HUES64 (cell line): ENCODE data around the gene FURIN.
"Not testable (repeated sequence)": the region's sequence is repeated elsewhere in the genome, so short reads cannot be mapped to it uniquely, and the experiment has no call there.

Experiments
- H3K27ac ChIP-seq: 2 replicates; pipeline ENCODE4 v1.7.0; 2013; ENCODE audit warnings: low read depth, low read length, inconsistent platforms
- H3K27me3 ChIP-seq: 2 replicates; pipeline ENCODE4 v1.6.1; 2013; ENCODE audit warnings: mild to moderate bottlenecking, low read length; ENCODE audit not compliant: insufficient read depth
- H3K36me3 ChIP-seq: 2 replicates; pipeline ENCODE4 v1.6.1; 2013; ENCODE audit warnings: mild to moderate bottlenecking, low read length; ENCODE audit not compliant: insufficient read depth
- H3K4me1 ChIP-seq: 2 replicates; pipeline ENCODE4 v1.6.1; 2013; ENCODE audit warnings: mild to moderate bottlenecking, low read length, moderate library complexity; ENCODE audit not compliant: insufficient read depth
- H3K4me3 ChIP-seq: 2 replicates; pipeline ENCODE4 v1.5.1; 2013; ENCODE audit warnings: mild to moderate bottlenecking, low read length, moderate library complexity
- H3K9ac ChIP-seq: 2 replicates; pipeline ENCODE4 v1.6.1; 2013; ENCODE audit warnings: mild to moderate bottlenecking, low read depth, low read length
- H3K9me3 ChIP-seq: 2 replicates; pipeline ENCODE4 v1.6.1; 2013; ENCODE audit warnings: low read depth, low read length; ENCODE audit not compliant: insufficient read depth
- WGBS: fragments of 150-250, 120-280 bp; methylation state at CpG from one replicate; pipeline ENCODE4 v1.1.7; 2013; ENCODE audit warnings: missing lambda C conversion rate; 5-methylcytosine and 5-hydroxymethylcytosine counted together

Gene FURIN

DNA sequence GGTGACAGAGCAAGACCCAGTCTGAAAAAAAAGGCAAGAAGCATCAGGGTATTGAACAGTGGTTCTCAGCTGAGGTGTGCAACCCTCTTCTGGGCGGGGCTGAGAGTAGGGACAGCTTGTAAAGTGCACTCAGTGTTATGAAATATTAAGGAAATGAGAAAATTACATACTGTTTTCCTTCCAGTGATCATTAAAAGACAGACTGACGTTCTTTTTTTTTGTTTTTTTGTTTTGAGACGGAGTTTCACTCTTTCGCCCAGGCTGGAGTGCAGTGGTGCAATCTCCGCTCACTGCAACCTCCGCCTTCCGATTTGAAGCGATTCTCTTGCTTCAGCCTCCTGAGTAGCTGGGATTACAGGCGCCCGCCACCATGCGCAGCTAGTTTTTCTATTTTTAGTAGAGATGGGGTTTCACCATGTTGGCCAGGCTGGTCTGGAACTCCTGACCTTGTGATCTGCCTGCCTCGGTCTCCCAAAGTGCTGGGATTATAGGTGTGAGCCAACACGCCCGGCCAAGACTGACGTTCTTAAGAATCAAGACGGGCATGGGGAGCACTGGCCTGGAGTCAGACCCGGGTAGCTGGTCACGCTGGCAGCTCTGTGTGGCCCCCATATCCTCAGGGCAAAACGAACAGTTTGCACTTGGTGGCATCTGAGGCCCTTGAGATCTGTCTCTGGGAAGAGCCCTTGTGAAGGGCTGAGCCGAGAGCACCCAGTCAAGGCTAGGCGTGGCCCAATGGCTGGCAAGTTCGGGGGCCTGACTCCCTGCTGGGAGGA is 46.1 kb downstream of the FURIN start:
- peaks cover 22% of the 10 kb centered on the region for H3K36me3 ChIP-seq
- no peak overlapping the region for H3K4me3 ChIP-seq
- H3K9ac ChIP-seq: no peak overlapping the region
- WGBS: 94% methylated on average over 22 of the region's 22 CpGs
- no peaks in the 10 kb centered on the region for H3K9me3 ChIP-seq
- H3K27me3 ChIP-seq: no peaks in the 10 kb centered on the region
- H3K4me1 ChIP-seq: no peaks in the 10 kb centered on the region
- no peak overlapping the region for H3K27ac ChIP-seq

DNA sequence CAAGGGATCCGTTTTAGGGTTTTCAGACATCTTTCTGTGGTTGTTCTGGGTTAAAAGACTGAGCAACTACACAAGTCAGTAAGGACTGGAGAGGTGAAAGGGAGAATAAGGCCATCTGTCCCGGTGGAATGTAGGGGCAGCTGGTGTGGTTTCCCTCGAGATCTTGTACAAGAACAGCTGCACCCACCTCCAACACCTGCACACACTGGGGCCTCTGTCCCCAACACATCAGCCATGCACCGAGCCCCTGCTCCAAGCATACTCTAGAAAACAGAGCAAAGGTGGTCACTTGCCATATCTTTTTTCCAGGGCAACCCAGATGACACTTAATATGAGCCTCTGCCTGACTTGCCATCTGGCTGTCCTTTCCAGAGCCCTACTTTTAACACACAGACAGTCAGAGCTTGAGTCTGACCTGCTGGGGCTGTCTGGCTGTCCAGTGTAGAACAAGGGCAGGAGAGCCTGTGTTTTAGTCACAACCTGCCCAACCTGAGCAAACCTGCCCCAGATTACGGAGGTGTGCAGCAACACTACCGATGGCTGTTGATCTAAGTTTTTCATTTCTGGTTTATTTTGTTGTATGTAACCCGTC is 46.9 kb downstream of the FURIN start:
- no peak overlapping the region for H3K4me3 ChIP-seq
- no peak overlapping the region for H3K27ac ChIP-seq
- H3K27me3 ChIP-seq: no peaks in the 10 kb centered on the region
- H3K9ac ChIP-seq: no peak overlapping the region
- no peaks in the 10 kb centered on the region for H3K9me3 ChIP-seq
- WGBS: 92% methylated on average over 7 of the region's 7 CpGs
- H3K36me3 ChIP-seq: peaks cover 26% of the 10 kb centered on the region
- no peaks in the 10 kb centered on the region for H3K4me1 ChIP-seq

DNA sequence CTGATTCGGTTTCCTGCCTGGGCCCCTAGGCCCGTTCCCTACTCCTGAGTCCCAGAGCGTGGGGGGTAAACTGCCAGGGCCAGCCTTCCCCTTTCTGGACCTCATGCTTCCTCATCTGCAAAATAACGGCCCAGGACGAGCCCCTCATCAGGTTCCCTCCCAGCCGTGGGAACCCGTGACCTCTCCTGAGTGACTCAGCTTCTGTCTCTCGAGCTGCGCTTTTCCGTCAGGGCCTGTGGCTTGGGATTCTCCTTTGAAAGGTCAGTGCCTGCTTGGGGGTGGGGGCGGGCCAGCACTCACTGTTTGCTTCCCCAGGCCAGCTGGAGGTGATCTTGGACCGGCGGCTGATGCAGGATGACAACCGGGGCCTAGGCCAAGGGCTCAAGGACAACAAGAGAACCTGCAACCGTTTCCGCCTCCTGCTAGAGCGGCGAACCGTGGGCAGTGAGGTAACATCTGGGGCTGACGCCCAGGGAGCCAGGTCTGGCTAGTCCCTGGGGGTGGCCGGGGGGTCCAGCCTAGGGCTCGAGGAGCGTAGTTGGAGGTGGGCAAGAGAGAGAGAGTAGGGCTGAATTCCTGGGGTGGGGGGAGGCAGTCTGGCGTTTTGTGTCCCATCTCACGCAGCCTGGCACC is 47.5 kb downstream of the FURIN start:
- Histone ChIP-seq H3K36me3 (peaks cover 27% of the 10 kb centered on the region), H3K27me3 (no peaks in the 10 kb centered on the region), H3K9me3 (no peaks in the 10 kb centered on the region), H3K4me3 (no peak overlapping the region), H3K4me1 (no peaks in the 10 kb centered on the region), H3K27ac (no peak overlapping the region), H3K9ac (no peak overlapping the region)
- WGBS: 80% methylated on average over 25 of the region's 25 CpGs

DNA sequence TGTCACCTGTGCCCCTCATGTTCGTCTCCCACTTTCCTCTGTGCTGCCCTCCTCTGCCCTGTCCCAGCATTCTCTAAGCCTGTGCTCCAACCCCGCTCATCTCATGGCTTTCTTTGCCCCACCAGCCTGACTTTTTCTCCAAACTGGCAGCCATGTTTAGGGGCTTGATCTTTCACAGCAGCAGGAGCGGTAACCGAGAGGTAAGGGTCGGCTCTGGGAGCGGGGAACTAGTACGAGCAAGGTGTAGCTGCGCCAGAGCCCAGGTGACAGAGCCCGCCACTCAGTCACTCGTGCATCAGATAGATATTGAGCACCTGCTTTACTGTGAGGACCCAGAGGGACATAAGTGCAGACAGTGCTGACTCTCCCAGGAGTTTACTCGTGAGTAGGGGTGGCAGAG is 48.1 kb downstream of the FURIN start:
- Histone ChIP-seq H3K4me3 (no peak overlapping the region), H3K27ac (no peak overlapping the region), H3K27me3 (no peaks in the 10 kb centered on the region), H3K9me3 (no peaks in the 10 kb centered on the region), H3K4me1 (no peaks in the 10 kb centered on the region), H3K36me3 (peaks cover 28% of the 10 kb centered on the region), H3K9ac (no peak overlapping the region)
- 94% methylated on average over 11 of the region's 11 CpGs for WGBS

DNA sequence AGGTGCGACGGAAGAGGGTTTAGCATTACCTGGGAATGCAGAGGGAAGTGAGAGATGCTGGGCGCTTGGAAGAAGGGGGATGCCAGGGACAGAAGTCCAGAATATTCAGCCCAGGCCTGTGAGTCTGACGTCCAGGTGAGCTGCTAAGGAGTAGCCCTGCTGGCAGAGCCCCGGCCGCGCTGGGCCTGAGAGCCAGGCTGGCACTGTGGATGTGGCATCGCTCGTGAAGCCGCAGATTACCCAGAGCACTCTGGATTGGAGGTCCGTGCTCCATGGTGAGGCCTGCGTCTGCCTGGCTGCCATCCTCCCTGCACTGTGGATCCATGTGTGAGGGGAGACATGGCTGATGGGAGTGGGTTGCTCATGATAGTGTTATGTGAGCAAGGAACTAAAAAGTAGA is 49.2 kb downstream of the FURIN start:
- H3K9ac ChIP-seq: no peak overlapping the region
- WGBS: 96% methylated on average over 12 of the region's 12 CpGs

DNA sequence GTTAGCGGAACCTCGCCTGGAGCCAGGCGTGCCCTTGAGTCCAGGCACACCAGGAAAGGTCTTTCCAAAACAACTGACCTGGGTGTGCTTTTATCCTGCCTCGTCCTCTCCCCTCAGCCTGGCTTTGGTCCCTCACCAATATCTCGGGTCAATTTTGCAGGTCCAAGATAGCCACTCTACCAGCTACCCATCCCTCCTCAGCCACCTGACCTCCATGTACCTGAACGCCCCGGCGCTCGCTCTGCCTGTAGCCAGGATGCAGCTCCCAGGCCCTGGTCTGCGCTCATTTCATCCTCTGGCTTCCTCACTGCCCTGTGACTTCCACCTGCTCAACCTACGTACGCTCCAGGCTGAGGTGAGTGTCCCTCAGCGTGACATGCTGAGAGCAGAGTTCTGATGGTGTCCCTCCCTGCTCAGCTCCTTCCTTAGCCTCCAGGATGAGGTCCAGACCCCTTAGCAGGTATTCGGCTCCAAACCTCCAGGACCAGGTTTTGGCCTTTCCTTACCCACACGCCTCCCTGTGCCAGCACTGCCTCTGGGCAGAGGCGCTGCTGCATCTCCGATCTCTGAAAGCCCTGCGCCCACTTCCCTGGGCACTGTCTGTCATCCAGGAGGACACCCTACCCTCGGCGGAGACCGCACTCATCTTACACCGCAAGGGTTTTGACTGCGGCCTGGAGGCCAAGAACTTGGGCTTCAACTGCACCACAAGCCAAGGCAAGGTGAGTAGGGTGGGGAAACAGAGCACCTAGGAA is 49.8 kb downstream of the FURIN start:
- Histone ChIP-seq H3K36me3 (peaks cover 17% of the 10 kb centered on the region; the same call in 1 of the 2 replicates), H3K4me3 (no peak overlapping the region)
- WGBS: 95% methylated on average over 23 of the region's 23 CpGs

More for the DNA sequence above, 49.2 kb downstream of the FURIN start:
- Histone ChIP-seq H3K27me3 (no peaks in the 10 kb centered on the region), H3K27ac (no peak overlapping the region), H3K36me3 (peaks cover 22% of the 10 kb centered on the region), H3K9me3 (no peaks in the 10 kb centered on the region), H3K4me3 (no peak overlapping the region), H3K4me1 (no peaks in the 10 kb centered on the region)

DNA sequence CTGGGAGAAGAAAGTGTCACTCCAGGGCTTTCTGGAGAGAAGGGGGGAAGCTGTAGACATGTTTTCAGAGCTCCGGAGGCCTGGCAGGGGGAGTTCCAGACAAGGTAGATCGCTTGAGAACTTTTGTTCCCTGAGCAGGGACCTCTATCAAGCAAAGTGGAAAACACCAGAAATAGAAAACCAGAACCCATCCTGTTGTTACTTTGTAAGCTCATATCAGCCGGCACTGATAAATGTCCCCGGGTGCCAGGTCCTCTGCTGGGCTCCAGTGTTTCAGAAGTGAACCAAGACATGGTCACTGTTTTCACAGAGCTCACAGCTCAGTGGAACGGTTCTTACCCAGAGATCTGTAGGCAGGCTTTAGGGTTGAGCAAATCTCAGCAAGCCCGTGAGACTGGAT is 50.4 kb downstream of the FURIN start:
- no peaks in the 10 kb centered on the region for H3K27me3 ChIP-seq
- no peak overlapping the region for H3K9ac ChIP-seq
- H3K4me3 ChIP-seq: no peak overlapping the region
- H3K4me1 ChIP-seq: peaks cover 2% of the 10 kb centered on the region; the same call in 1 of the 2 replicates
- H3K36me3 ChIP-seq: peaks cover 16% of the 10 kb centered on the region; the same call in 1 of the 2 replicates
- H3K9me3 ChIP-seq: no peaks in the 10 kb centered on the region
- no peak overlapping the region for H3K27ac ChIP-seq
- 92% methylated on average over 6 of the region's 6 CpGs for WGBS

More for the DNA sequence above, 49.8 kb downstream of the FURIN start:
- Histone ChIP-seq H3K27ac (no peak overlapping the region), H3K9ac (no peak overlapping the region), H3K27me3 (no peaks in the 10 kb centered on the region), H3K4me1 (peaks cover 2% of the 10 kb centered on the region; the same call in 1 of the 2 replicates), H3K9me3 (no peaks in the 10 kb centered on the region)

DNA sequence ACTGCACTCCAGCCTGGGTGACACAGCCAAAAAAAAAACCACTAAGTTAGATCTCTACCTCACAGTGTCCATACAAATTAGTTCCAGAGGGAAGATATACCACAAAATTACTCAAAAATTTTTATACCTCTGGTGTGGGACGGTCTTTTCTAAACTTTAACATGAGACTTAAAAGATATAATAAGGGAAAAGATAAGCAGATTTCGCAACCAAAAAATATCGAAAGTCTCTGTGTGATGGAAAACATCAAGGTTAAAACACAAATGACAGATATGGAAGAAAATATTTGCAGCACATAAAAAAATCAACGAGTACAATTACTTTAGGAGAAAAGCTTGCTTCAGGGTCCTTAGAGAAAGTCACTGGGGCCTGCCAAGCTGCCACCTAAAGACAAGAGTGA is 53.5 kb downstream of the FURIN start:
- Histone ChIP-seq H3K36me3 (peaks cover 16% of the 10 kb centered on the region; the same call in 1 of the 2 replicates), H3K4me1 (peaks cover 2% of the 10 kb centered on the region; the same call in 1 of the 2 replicates), H3K4me3 (no peak overlapping the region), H3K9ac (no peak overlapping the region), H3K9me3 (no peaks in the 10 kb centered on the region), H3K27me3 (no peaks in the 10 kb centered on the region), H3K27ac (no peak overlapping the region)
- 96% methylated on average over 4 of the region's 4 CpGs for WGBS

DNA sequence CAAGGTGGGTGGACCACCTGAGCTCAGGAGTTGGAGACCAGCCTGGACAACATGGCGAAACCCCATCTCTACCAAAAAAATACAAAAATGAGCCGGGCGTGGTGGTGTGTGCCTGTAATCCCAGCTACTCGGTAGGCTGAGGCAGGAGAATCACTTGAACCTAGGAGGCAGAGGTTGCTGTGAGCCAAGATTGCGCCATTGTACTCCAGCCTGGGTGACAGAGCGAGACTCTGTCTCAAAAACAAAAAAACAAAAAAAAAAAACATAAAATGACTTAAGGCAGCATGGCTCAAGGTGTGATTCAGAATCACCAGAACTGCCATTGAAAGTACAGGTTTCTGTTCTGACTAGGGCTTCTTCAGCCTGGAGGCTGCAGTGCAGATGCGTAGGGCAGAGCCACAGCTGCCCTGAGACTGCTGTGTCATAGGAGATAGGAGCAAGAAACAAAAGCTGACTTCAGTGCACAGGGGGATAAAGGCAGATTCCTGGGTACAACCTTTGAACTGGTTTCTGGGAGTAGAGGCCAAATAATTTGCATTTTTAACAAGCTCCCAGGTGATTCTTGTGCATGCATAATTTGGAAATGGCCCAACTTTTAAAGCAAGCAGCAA is 54.4 kb downstream of the FURIN start:
- not testable (repeated sequence) for H3K27me3 ChIP-seq, H3K9ac ChIP-seq, H3K9me3 ChIP-seq, H3K4me1 ChIP-seq, H3K4me3 ChIP-seq, H3K27ac ChIP-seq
- H3K36me3 ChIP-seq: peaks cover 16% of the 10 kb centered on the region; the same call in 1 of the 2 replicates
- WGBS: 92% methylated on average over 7 of the region's 7 CpGs

DNA sequence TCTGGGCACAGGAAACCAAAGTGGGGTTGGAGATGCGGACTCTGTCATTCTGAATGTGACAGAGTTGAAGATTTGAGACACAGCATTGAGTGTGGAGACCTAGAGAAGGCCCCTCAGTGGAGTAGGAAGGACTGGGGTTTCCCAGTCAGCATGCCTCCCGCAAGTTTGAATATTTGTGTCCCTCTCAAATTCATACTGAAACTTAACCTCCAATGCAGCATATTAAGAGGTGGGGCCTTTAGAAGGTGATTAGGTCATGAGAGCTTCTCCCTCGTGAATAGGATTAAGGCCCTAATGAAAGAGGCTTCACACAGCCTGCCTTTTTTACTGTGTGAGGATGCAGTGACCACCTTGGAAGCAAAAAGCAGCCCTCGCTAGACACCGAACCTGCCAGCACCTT is 56.0 kb downstream of the FURIN start:
- Histone ChIP-seq H3K9ac (no peak overlapping the region), H3K4me1 (peaks cover 2% of the 10 kb centered on the region; the same call in 1 of the 2 replicates), H3K36me3 (peaks cover 13% of the 10 kb centered on the region; the same call in 1 of the 2 replicates), H3K9me3 (no peaks in the 10 kb centered on the region), H3K27ac (no peak overlapping the region), H3K4me3 (no peak overlapping the region), H3K27me3 (no peaks in the 10 kb centered on the region)
- WGBS: 89% methylated on average over 4 of the region's 5 CpGs
